Measurements from ENCODE around the gene EPAS1. TPM values are rescaled to one million over a fixed set of nuclear protein-coding genes. Genes with fewer than 3 reads are reported as not detected.

The EPAS1 gene
- total RNA-seq, 1 experiment from 2014 or later = 50.5 TPM

DNA sequence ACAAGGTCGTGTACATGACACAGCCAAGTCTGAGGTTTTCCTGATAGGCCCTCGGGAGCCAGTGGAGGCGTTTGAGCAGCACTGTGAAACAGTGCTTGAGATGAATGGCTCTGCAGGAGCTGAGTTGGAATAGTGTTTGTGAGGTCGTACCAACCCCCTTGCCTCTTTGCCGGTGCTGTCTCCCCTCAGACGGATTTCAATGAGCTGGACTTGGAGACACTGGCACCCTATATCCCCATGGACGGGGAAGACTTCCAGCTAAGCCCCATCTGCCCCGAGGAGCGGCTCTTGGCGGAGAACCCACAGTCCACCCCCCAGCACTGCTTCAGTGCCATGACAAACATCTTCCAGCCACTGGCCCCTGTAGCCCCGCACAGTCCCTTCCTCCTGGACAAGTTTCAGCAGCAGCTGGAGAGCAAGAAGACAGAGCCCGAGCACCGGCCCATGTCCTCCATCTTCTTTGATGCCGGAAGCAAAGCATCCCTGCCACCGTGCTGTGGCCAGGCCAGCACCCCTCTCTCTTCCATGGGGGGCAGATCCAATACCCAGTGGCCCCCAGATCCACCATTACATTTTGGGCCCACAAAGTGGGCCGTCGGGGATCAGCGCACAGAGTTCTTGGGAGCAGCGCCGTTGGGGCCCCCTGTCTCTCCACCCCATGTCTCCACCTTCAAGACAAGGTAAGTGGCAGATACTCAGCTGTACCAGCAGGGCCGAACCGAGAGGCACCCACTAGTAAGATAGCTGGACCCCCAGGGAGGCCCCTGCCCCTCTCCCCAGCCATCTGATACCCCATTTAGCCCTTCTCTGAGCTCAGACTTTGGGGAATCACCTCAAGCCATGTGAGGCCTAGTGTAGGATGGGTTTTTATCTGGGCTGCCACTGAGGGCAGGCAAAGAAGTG, 83.1 kb downstream of the EPAS1 start:
- DNase-seq (ENCODE audit: extremely low read depth, low read depth) = no peak

DNA sequence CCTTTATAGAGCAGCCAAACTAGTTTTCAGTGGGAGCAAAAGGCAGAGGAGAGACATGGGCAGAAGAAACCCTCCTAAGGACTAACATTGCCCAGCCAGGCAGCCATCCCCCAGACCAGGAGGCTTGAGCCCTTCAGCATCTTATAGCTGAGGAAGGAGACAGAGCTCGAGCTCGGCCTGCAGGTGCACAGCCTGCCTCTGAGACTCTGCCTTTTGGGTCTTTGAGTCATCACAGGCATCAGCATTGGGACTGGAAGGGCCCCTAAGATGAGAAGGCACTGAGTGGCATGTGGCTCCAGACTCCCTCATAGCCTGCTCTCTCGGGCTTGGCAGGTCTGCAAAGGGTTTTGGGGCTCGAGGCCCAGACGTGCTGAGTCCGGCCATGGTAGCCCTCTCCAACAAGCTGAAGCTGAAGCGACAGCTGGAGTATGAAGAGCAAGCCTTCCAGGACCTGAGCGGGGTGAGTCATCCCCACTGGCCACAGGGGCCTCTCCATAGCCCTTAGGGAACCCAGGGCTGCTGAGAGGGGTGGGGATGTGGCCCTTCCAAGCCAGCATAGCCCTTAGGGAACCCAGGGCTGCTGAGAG, 84.1 kb downstream of the EPAS1 start:
- DNase-seq (ENCODE audit: extremely low read depth, low read depth) = no peak

DNA sequence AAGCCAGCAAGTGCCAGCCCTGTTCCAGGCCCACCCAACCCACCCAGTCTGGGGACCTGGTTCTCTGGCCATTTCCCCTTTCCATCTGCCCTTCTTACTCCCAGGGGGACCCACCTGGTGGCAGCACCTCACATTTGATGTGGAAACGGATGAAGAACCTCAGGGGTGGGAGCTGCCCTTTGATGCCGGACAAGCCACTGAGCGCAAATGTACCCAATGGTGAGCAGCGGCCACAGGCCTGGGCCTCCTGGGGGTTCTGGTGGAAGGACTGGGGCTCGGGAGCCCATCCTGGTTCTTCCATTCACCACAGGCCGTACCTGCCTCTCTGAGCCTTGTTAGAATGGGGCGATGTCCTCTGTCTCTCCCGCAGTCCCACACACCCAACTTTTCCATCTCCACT, 84.7 kb downstream of the EPAS1 start:
- DNase-seq (ENCODE audit: extremely low read depth, low read depth) = no peak

DNA sequence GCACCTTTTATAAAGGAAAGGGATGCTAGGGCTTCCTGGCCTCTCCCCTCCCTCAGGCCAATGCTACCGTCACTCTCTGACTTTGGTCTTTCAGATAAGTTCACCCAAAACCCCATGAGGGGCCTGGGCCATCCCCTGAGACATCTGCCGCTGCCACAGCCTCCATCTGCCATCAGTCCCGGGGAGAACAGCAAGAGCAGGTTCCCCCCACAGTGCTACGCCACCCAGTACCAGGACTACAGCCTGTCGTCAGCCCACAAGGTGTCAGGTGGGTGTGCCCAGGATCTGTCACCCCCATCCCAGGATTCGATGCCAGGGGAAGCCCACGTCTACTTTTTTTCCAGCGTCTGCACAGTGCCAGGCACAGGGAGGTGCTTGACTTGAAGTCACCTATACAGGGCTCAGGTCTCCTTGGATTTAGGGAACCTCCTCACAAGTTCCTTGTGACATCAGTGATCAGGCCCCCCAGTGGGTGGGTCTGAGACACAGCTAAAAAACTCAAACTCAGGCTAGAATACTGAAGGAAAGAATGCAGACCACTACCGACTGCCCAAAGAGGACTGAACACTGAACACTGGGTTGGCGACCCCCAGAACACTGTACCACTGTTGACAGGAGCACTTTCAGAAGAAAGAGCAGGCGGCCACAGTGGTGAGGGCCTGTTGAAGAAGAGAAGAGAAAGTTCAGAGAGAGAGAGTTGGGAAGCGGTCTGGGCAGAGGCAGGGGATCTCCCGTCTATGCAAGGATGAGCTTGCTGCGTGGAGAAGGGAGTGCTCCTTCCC, 85.3 kb downstream of the EPAS1 start:
- no peak for DNase-seq (ENCODE audit: extremely low read depth, low read depth)

DNA sequence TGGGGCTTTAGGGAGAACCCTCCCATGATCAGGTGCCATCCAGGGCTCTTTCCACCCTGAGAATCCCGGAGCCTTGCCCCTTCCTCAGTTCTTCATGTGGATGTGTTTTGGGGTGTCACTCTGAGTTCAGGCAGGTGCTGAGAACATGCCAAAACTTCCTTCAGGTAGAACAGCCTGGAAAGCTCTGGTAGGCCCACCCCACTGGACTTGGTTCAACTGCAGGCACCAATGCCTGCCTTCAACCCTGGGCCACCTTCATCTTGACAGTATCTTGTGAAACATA, 85.8 kb downstream of the EPAS1 start:
- no peak for DNase-seq (ENCODE audit: extremely low read depth, low read depth)

DNA sequence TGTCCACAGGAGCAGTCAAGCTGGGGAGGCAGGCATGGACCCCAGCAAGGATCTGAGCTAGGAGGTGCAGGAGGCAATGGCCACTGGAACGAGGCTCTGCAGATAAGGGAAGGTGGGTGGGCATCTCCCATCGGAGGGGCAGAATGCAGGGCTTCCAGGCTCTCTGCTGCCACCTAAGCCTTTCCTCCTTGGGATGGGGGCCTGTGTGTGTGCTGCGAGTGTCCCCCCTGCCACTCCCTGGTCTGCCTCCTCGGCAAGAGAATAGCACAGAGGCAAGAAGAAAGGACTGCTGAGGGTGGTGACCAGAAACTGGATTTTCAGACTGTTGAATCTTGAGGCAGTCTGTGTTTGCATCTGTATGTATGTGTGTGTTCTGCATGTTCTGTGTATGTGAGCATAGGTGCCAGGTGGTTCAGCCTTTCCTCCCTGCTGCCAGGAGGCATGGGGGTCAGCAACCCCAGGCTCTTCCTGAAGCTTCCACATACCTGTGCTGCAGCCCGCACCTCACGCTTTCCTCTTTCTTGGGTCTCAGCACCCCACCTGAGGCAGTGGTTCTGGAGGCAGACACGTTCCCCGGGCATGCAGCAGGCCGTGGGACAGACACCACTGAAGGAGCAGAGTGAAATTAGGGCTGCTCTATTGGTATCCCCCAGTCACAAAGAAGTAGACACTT, 86.7 kb downstream of the EPAS1 start:
- no peak for DNase-seq (ENCODE audit: extremely low read depth, low read depth)

DNA sequence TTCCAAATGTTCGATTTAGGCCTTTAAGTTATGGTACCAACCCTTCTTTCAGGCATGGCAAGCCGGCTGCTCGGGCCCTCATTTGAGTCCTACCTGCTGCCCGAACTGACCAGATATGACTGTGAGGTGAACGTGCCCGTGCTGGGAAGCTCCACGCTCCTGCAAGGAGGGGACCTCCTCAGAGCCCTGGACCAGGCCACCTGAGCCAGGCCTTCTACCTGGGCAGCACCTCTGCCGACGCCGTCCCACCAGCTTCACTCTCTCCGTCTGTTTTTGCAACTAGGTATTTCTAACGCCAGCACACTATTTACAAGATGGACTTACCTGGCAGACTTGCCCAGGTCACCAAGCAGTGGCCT, 87.2 kb downstream of the EPAS1 start:
- no peak for DNase-seq (ENCODE audit: extremely low read depth, low read depth)

DNA sequence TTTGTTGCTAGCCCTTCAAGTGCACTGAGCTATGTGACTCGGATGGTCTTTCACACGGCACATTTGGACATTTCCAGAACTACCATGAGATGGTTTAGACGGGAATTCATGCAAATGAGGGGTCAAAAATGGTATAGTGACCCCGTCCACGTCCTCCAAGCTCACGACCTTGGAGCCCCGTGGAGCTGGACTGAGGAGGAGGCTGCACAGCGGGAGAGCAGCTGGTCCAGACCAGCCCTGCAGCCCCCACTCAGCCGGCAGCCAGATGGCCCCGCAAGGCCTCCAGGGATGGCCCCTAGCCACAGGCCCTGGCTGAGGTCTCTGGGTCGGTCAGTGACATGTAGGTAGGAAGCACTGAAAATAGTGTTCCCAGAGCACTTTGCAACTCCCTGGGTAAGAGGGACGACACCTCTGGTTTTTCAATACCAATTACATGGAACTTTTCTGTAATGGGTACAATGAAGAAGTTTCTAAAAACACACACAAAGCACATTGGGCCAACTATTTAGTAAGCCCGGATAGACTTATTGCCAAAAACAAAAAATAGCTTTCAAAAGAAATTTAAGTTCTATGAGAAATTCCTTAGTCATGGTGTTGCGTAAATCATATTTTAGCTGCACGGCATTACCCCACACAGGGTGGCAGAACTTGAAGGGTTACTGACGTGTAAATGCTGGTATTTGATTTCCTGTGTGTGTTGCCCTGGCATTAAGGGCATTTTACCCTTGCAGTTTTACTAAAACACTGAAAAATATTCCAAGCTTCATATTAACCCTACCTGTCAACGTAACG, 88.8 kb downstream of the EPAS1 start:
- peak; percentile 62 for DNase-seq (ENCODE audit: extremely low read depth, low read depth)

DNA sequence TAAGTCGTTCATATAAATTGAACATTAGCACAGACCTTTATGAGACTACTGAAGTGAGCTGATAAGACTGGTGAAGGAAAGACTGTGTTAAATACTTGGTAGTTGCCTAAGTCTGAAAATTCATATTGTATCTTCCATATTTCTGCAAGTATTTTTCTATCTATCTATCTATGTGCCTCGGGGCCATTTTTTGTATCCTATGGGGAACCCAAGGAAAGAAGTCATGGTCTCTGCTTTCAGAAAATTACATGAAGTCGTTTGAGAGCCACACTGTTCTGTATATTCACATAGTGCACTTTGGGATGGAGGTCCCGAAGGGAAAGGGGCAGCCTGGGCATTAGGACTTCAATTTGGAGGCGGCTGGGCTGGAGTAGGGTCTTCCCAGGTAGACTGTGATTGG, 89.6 kb downstream of the EPAS1 start:
- no peak for DNase-seq (ENCODE audit: extremely low read depth, low read depth)

DNA sequence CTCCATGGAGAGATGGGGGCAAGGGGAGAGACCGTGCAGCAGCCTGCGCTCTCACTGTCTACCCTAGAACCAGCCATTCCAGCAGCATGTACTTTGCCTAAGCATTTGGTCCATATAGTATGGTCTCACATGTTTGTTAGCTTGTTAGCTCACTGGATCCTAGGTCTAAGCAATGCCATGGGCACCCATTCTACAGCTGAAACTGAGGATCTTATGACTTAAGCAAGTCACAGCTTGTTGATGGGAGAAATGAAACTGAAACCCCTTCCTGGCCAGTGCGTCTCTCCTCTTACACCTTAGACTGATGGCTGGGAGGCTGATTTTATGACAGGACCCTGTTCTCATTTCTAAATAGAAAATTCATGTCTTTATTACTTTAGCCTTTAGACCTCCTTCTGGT, 90.1 kb downstream of the EPAS1 start:
- DNase-seq (ENCODE audit: extremely low read depth, low read depth) = no peak

DNA sequence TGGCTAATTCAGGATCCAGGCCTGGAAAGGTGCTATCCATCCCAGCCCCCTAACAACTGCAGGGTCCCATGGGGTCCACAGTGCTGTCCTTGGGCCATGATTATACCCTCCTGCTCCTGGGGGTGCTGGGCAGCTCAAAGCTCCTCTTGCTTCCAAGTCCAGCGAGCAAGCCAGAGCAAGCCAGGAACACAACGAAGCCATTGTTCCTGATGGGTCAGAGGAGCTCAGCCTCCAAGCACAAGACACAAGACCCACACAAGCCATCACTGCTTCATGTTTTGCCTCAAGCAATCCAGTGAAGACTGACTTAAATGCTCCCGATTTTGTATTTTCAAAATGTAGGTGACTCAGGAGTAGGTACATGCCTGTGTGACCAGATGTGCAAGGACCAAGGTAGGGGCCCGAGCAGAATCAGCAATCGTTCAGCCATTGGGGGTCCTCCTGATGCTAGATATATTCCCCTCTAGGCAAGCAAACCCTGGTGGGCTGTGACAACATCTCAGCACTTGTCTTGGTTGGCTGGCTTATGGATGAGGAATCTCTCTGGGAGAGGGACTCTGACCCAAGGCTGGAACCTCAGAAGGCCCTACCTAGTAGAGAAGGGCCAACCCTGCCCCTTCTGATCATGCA, 90.8 kb downstream of the EPAS1 start:
- no peak for DNase-seq (ENCODE audit: extremely low read depth, low read depth)

DNA sequence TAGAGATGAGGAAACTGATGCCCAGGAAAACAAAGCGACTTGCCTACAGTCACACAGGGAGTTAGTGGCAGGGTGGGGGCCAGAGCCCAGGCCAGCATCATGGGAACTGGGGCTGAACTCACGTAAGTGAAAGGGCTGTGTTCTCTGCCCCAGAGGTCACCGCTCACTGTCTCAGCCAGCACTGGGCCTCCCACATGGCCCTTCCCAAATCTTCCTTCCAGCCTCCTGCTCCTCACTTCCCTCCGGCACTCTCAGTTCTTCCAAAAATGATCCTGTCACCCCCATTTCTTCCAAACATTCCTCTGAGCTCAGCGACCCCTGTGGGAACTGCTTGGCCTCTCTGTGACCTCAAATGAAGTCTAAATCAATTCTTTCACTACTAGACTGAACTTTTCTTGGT, 91.7 kb downstream of the EPAS1 start:
- DNase-seq (ENCODE audit: extremely low read depth, low read depth) = no peak

DNA sequence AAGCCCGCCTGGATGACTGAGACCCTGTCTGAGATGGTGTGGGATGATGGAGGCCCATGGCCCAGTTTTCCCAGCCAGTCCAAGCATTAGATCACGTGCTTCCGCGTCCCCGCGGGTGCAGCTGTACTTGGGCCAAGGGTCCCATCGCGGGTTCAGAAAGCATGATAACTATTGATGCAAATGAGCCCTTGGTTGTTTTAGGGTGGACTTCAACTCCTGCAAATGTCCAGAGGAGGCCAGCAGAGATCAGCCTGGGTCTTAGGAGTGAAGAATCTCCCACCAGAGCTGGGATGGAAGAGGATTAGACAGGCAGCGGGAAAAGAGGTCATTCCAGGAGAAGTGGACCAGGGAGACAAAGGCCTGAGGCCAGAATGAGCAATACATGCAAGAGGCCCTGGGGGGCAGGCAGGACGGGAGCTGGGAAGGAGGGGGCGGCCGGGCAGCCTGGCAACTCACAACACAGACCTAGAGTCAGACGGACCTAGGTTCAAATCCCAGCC, 92.3 kb downstream of the EPAS1 start:
- DNase-seq (ENCODE audit: extremely low read depth, low read depth) = no peak

DNA sequence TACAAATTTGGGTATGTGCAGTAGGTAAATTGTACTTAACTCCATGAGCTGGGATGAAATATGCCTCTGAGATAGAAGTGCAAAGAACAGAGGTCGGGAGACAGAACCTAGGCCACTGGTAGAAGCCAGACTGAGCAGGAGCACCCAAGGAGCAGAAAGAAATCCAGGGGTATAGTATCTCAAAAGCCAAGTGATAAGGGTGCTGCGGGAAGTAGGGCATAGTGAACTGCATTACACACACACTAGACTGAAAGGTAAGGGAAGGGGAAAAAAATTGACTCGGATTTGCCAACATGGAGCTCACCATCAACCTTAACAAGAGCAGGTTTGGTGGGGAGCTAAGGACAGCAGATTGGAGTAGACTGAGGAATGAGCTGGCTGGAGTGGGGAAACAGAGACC, 92.8 kb downstream of the EPAS1 start:
- no peak for DNase-seq (ENCODE audit: extremely low read depth, low read depth)

DNA sequence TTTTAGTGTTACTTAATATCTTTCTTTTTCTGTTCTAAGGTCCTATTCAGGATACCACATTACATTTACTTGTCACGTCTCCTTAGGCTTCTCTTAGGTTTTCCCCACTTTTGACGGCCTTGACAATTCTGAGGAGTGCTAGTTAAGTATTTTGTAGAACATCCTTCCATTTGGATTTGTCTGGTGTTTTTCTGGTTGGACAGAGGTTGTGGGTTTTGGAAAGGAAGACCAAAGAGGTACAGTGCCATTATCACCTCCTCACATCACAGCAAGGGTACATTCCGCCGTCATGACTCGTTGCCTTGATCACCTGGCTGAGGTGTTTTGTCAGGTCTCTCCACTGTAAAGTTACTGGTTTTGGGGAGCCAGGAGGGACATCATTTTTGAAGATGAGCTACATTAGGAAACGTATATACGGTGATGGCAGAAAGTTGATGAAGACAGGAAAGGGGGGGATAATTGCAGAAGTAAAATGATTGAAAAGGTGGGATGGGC, 93.7 kb downstream of the EPAS1 start:
- DNase-seq (ENCODE audit: extremely low read depth, low read depth) = no peak

DNA sequence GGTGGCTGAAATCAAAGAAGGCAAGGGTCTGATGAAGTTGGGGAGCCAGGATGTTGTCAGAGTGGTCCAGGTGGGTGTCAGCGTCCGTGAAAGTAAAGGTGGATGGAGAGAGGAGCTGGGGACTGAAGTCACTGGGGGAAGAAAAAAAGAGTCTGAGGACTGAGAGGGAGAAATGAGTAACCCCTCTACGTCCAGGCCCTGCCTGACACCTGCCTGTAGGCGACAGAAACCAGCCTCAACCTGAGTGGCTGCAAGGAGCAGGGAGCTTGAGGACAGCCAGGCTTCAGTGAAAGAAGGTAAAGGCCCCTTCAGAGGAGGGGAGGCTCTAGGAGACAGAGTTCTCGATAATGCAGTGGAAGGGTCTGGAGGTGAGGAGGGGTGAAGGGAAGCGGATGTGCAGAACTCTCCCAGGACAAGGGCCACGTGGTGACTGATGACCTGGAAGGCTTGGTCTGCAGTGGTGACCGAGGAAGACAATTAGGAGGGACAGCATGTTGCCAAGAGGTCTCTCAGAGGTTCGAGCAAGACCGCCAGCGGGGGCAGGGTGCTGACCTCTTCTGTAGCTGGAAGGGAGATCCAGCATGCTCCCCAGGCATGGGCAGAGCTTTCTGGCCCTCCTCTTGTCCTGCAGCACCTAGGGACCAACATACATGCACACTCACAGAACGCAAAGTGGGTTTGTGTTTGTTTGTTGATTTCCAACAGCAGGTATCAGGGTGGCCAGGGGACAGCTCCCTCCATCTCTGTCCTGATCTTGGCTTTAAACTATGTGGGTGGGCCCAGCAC, 95.5 kb downstream of the EPAS1 start:
- no peak for DNase-seq (ENCODE audit: extremely low read depth, low read depth)

DNA sequence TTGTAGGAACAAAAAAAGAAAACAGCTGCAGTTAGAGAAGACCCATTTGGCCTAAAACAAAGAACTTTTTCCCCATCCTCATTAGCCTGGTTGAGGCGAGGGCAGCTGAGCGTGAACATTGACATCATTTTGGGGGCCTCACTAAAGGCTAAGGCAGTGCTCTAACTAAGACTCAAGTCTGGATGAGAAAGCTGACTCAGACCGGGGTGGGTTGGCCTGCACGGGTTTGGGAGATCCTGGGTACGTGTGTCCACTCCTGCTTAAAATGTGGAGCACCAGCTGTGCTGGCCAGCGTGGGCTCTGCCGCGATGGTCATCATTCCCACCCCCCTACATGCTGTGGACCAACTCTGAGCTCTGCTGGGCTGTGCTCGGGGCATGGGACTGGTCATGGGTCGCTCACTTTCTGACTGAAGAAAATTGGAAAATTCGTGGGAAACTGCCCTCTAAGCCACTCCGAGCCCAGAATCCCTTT, 96.2 kb downstream of the EPAS1 start:
- DNase-seq (ENCODE audit: extremely low read depth, low read depth) = no peak

DNA sequence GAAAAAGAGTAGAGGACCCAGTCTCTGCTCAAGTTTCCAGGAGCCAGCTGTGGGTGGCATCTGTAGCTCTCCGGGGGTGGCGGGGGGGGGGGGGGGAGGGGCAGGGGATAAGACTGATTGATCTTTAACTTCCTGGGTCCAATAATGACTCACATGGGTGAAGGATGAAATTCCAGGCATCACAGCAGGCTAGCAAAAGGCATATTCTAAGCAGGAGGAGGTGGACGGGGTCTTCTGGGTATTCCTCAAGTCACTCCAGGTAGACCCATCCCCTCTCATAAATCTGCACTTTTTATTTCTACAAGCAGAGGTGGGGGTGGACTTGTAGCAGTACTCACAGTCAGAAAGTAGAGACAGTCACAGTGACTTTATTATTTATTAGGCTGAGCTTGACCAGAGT, 96.7 kb downstream of the EPAS1 start:
- no peak for DNase-seq (ENCODE audit: extremely low read depth, low read depth)
